SW 1271 (cell line): ENCODE data around the gene LRRC71.

ENCODE experiments used
- DNase-seq, 2 experiments: peaks; one replicate each; lab custom pipeline; 2025; lab: John Stamatoyannopoulos, UW

The LRRC71 gene

GRCh38 chr1:156947127-156947526, 26.7 kb downstream of the LRRC71 start:
- DNase-seq = no peak

GRCh38 chr1:156947818-156948525, 27.5 kb downstream of the LRRC71 start:
- no peak for DNase-seq

GRCh38 chr1:156948708-156949107, 28.3 kb downstream of the LRRC71 start:
- no peak for DNase-seq

- DNase-seq = no peak
Observed at GRCh38 chr1:156949127-156949526, 28.7 kb downstream of the LRRC71 start.

GRCh38 chr1:156951371-156951770, 30.9 kb downstream of the LRRC71 start:
- DNase-seq = no peak

GRCh38 chr1:156953571-156953970, 33.1 kb downstream of the LRRC71 start:
- DNase-seq = no peak

- no peak for DNase-seq
Observed at GRCh38 chr1:156956333-156956732, 35.9 kb downstream of the LRRC71 start.

- DNase-seq = no peak
Observed at GRCh38 chr1:156957634-156958033, 37.2 kb downstream of the LRRC71 start.

- DNase-seq = no peak
Observed at GRCh38 chr1:156958247-156958714, 37.8 kb downstream of the LRRC71 start.

GRCh38 chr1:156959414-156959813, 39.0 kb downstream of the LRRC71 start:
- no peak for DNase-seq

GRCh38 chr1:156959925-156960324, 39.5 kb downstream of the LRRC71 start:
- no peak for DNase-seq

- DNase-seq = peak in 1 of 2 experiments; percentile 8
Observed at GRCh38 chr1:156961709-156962108, 41.3 kb downstream of the LRRC71 start.

GRCh38 chr1:156963621-156964020, 43.2 kb downstream of the LRRC71 start:
- no peak for DNase-seq

GRCh38 chr1:156964441-156964840, 44.0 kb downstream of the LRRC71 start:
- no peak for DNase-seq

GRCh38 chr1:156969496-156969895, 49.1 kb downstream of the LRRC71 start:
- DNase-seq = no peak

GRCh38 chr1:156970017-156970416, 49.6 kb downstream of the LRRC71 start:
- no peak for DNase-seq

- DNase-seq = no peak
Observed at GRCh38 chr1:156973417-156973816, 53.0 kb downstream of the LRRC71 start.

- no peak for DNase-seq
Observed at GRCh38 chr1:156975084-156975483, 54.7 kb downstream of the LRRC71 start.

GRCh38 chr1:156980551-156980950, 60.1 kb downstream of the LRRC71 start:
- no peak for DNase-seq
